Activated CD4-positive, alpha-beta memory T cell treated with anti-CD3 and anti-CD28 coated beads for 36 hours (primary cell): ENCODE results near the gene OR2T6. TPM values are rescaled to one million over a fixed set of nuclear protein-coding genes. Genes with fewer than 3 reads are reported as not detected.
"Not testable (repeated sequence)": the region's sequence is repeated elsewhere in the genome, so short reads cannot be mapped to it uniquely, and the experiment has no call there.

Source experiments
- CTCF ChIA-PET: fragments of 350-600 bp; sonication (Branson Sonifier 250); formaldehyde crosslinking; loops from one replicate; lab custom pipeline; 2021; ENCODE audit warnings: antibody characterized with exemption, inconsistent platforms; lab: Charles Lee
- POLR2A ChIA-PET: fragments of 350-600 bp; sonication (Branson Sonifier 250); formaldehyde crosslinking; loops from one replicate; lab custom pipeline; 2021; ENCODE audit warnings: antibody characterized with exemption; lab: Charles Lee
- DNase-seq: peaks from one replicate; pipeline ENCODE4 v3.0.0-alpha.2; 2020
- H3K27ac Mint-ChIP-seq: one replicate; pipeline ENCODE4 v1.8.0; 2021; ENCODE audit warnings: mixed read lengths
- H3K27me3 Mint-ChIP-seq: one replicate; pipeline ENCODE4 v1.8.0; 2021; ENCODE audit warnings: mixed read lengths
- H3K36me3 Mint-ChIP-seq: one replicate; pipeline ENCODE4 v1.8.0; 2021; ENCODE audit warnings: mixed read lengths
- H3K4me1 Mint-ChIP-seq: one replicate; pipeline ENCODE4 v1.8.0; 2021; ENCODE audit warnings: low read depth, mixed read lengths
- H3K4me3 Mint-ChIP-seq: one replicate; pipeline ENCODE4 v1.8.0; 2021; ENCODE audit warnings: mild to moderate bottlenecking, mixed read lengths
- H3K9me3 Mint-ChIP-seq: one replicate; pipeline ENCODE4 v1.8.0; 2021; ENCODE audit warnings: mixed read lengths
- intact Hi-C: fragments of 100-400 bp; cut with micrococcal nuclease; formaldehyde crosslinking; loops from one replicate; pipeline ENCODE4 v1.15.1; 2023
- total RNA-seq, 2 experiments: library from RNA; stranded (reverse); gene quantifications; one replicate each; pipeline ENCODE4 v1.2.3, GENCODE V29; 2021

Gene OR2T6
- total RNA-seq, 2 experiments from 2014 or later = not detected

GRCh38 chr1:248438668-248439067, 63.1 kb downstream of the OR2T6 start:
- intact Hi-C loops, H3K4me3 Mint-ChIP-seq, CTCF ChIA-PET, H3K27me3 Mint-ChIP-seq, H3K9me3 Mint-ChIP-seq, H3K27ac Mint-ChIP-seq, H3K4me1 Mint-ChIP-seq, POLR2A ChIA-PET, H3K36me3 Mint-ChIP-seq, DNase-seq: not testable (repeated sequence)

GRCh38 chr1:248439283-248439682, 63.7 kb downstream of the OR2T6 start:
- H3K27me3 Mint-ChIP-seq, H3K9me3 Mint-ChIP-seq, intact Hi-C loops, POLR2A ChIA-PET, H3K36me3 Mint-ChIP-seq, H3K27ac Mint-ChIP-seq, DNase-seq, H3K4me3 Mint-ChIP-seq, CTCF ChIA-PET, H3K4me1 Mint-ChIP-seq: not testable (repeated sequence)

Other genes with a start within 250 kb of the OR2T6 start
- not detected for gene OR2M5, start 230.6 kb upstream of the OR2T6 start, total RNA-seq
- not detected for gene OR2M2, start 200.9 kb upstream of the OR2T6 start, total RNA-seq
- gene OR2M3, start 178.5 kb upstream of the OR2T6 start, total RNA-seq = not detected
- gene OR2M4, start 144.3 kb upstream of the OR2T6 start, total RNA-seq = not detected
- not detected for gene OR2T33, start 97.8 kb upstream of the OR2T6 start, total RNA-seq
- not detected for gene OR2T12, start 72.3 kb upstream of the OR2T6 start, total RNA-seq
- not detected for gene OR2M7, start 51.2 kb upstream of the OR2T6 start, total RNA-seq
- gene OR14C36, start 27.0 kb upstream of the OR2T6 start, total RNA-seq = not detected
- not detected for gene OR2T4, start 14.1 kb upstream of the OR2T6 start, total RNA-seq
- gene OR2T1, start 27.3 kb downstream of the OR2T6 start, total RNA-seq = not detected
- gene OR2T2, start 69.9 kb downstream of the OR2T6 start, total RNA-seq = not detected
- not detected for gene OR2T3, start 97.6 kb downstream of the OR2T6 start, total RNA-seq
- gene OR2T5, start 112.8 kb downstream of the OR2T6 start, total RNA-seq = not detected
- gene OR2G6, start 132.3 kb downstream of the OR2T6 start, total RNA-seq = not detected
- not detected for gene OR2T29, start 187.0 kb downstream of the OR2T6 start, total RNA-seq
- not detected for gene OR2T34, start 199.0 kb downstream of the OR2T6 start, total RNA-seq
- not detected for gene OR2T10, start 222.0 kb downstream of the OR2T6 start, total RNA-seq